ENCODE measurements around the gene DPF3.

GRCh38 chr14:72609205-72609916 lies 284.5 kb downstream of the DPF3 start:
- TF ChIP-seq POLR2A (IDR thresholded peaks at IDR 0.05) = no peak
- no peak for TF ChIP-seq POLR2AphosphoS5 (IDR thresholded peaks at IDR 0.05)
- TF ChIP-seq, protein P1, sequence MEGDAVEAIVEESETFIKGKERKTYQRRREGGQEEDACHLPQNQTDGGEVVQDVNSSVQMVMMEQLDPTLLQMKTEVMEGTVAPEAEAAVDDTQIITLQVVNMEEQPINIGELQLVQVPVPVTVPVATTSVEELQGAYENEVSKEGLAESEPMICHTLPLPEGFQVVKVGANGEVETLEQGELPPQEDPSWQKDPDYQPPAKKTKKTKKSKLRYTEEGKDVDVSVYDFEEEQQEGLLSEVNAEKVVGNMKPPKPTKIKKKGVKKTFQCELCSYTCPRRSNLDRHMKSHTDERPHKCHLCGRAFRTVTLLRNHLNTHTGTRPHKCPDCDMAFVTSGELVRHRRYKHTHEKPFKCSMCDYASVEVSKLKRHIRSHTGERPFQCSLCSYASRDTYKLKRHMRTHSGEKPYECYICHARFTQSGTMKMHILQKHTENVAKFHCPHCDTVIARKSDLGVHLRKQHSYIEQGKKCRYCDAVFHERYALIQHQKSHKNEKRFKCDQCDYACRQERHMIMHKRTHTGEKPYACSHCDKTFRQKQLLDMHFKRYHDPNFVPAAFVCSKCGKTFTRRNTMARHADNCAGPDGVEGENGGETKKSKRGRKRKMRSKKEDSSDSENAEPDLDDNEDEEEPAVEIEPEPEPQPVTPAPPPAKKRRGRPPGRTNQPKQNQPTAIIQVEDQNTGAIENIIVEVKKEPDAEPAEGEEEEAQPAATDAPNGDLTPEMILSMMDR (IDR thresholded peaks at IDR 0.05) = no peak
